ENCODE data around the gene EXOC6B. TPM values are rescaled to one million over a fixed set of nuclear protein-coding genes. Genes with fewer than 3 reads are reported as not detected.

The EXOC6B gene
- total RNA-seq, 4 donors from 2014 or later, result 15.7 to 58.4 (median 37.9) TPM

DNA sequence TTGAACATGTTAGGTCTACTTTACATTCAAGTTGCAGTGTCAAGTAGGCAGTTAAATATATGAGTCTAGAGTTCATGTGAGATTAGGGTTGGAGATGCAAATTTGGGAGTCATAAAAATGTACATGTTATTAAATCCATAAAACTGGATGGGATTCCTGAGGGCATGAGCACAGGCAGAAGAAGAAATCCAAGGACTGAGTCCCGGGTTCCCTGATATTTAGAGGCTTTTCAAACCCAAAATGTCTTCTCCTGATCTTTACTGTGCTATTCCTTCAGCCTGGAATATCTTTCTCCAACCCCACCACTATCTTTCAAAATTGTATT is 23.3 kb upstream of the EXOC6B start:
- H3K4me3 ChIP-seq, result no peak overlapping the region
- no peak for DNase-seq
- H3K9me3 ChIP-seq, result no peaks in the 10 kb centered on the region
- no peaks in the 10 kb centered on the region for H3K4me1 ChIP-seq
- no peak for TF ChIP-seq POLR2AphosphoS5 (IDR thresholded peaks at IDR 0.05)
- TF ChIP-seq CTCF (IDR thresholded peaks at IDR 0.05), result no peak
- no peak for TF ChIP-seq EP300 (IDR thresholded peaks at IDR 0.05; ENCODE audit: low read depth)
- no peak for TF ChIP-seq POLR2A (IDR thresholded peaks at IDR 0.05)
- WGBS, 2 donors (ENCODE audit: low coverage in 1 of 2), result 24 to 43% methylated on average over 1 of the region's 1 CpG
- intact Hi-C loops (cut with DNase I; ENCODE audit: low total_unique reads), result no loop called here
- in situ Hi-C loops (cut with MboI; ENCODE audit: low pct_ligation_motif_present in 1 of 4, low pct_unique_long_range_greater_than_20kb in 1 of 4, low sequenced_read_pairs in 3 of 4), result no loop called here
- no peaks in the 10 kb centered on the region for H3K36me3 ChIP-seq
- H3K27ac ChIP-seq, result no peak overlapping the region
- peaks cover 6% of the 10 kb centered on the region for H3K27me3 ChIP-seq

- in situ Hi-C loops (cut with MboI; ENCODE audit: low pct_ligation_motif_present in 1 of 4, low pct_unique_long_range_greater_than_20kb in 1 of 4, low sequenced_read_pairs in 3 of 4) (no loop called here), intact Hi-C loops (cut with DNase I; ENCODE audit: low total_unique reads) (no loop called here)
- Histone ChIP-seq H3K9me3 (no peaks in the 10 kb centered on the region), H3K4me1 (no peaks in the 10 kb centered on the region), H3K27me3 (peaks cover 4% of the 10 kb centered on the region), H3K27ac (no peak overlapping the region), H3K4me3 (no peak overlapping the region), H3K36me3 (no peaks in the 10 kb centered on the region)
- 85 to 97% methylated on average over 3 of the region's 3 CpGs for WGBS, 2 donors (ENCODE audit: low coverage in 1 of 2)
- TF ChIP-seq POLR2A (IDR thresholded peaks at IDR 0.05) (no peak), CTCF (IDR thresholded peaks at IDR 0.05) (no peak), EP300 (IDR thresholded peaks at IDR 0.05; ENCODE audit: low read depth) (no peak), POLR2AphosphoS5 (IDR thresholded peaks at IDR 0.05) (no peak)
- DNase-seq, result no peak
Measured at GRCh38 chr2:72848436-72849137, 22.8 kb upstream of the EXOC6B start.

DNA sequence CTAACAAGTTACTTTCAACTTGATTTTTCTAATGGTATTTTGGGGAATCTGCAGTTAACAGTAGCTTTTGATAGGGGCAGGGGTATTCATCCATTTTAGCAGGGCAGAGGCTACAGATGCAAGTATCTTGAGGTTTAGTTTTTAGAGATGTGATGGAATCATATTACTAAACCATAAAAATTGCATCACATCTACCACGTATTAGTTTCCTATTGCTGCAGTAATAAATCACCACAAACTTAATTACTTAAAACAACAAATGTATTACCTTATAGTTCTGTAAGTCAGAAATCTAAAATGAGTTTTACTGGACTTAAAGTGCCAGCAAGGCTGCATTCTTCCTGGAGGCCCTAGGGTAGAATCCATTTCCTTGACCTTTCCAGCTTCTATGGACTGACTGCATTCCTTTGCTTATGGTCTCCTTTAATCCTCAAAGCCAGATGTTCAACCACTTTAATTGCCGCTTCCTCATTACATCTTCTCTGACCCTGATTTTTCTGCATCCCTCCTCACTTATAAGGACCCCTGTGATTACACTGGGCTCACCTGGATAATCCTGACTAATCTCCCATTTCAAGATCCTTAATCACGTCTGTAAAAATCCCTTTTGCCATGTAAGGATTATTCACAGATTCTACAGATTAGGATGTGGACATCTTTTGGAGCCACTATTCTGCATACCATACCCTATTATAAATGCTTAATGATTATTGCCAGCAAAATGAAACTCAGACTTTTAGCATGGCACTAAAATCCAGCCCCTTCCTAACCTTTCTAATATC is 21.9 kb upstream of the EXOC6B start:
- in situ Hi-C loops (cut with MboI; ENCODE audit: low pct_ligation_motif_present in 1 of 4, low pct_unique_long_range_greater_than_20kb in 1 of 4, low sequenced_read_pairs in 3 of 4) (no loop called here), intact Hi-C loops (cut with DNase I; ENCODE audit: low total_unique reads) (no loop called here)
- 60 to 74% methylated on average over 2 to 3 of the region's 3 CpGs for WGBS, 2 donors (ENCODE audit: low coverage in 1 of 2)
- no peaks in the 10 kb centered on the region for H3K36me3 ChIP-seq
- no peak overlapping the region for H3K27ac ChIP-seq
- no peaks in the 10 kb centered on the region for H3K4me1 ChIP-seq
- no peak overlapping the region for H3K4me3 ChIP-seq
- TF ChIP-seq CTCF (IDR thresholded peaks at IDR 0.05) (no peak), POLR2AphosphoS5 (IDR thresholded peaks at IDR 0.05) (no peak)
- no peaks in the 10 kb centered on the region for H3K9me3 ChIP-seq
- DNase-seq, result no peak
- peaks cover 4% of the 10 kb centered on the region for H3K27me3 ChIP-seq

DNA sequence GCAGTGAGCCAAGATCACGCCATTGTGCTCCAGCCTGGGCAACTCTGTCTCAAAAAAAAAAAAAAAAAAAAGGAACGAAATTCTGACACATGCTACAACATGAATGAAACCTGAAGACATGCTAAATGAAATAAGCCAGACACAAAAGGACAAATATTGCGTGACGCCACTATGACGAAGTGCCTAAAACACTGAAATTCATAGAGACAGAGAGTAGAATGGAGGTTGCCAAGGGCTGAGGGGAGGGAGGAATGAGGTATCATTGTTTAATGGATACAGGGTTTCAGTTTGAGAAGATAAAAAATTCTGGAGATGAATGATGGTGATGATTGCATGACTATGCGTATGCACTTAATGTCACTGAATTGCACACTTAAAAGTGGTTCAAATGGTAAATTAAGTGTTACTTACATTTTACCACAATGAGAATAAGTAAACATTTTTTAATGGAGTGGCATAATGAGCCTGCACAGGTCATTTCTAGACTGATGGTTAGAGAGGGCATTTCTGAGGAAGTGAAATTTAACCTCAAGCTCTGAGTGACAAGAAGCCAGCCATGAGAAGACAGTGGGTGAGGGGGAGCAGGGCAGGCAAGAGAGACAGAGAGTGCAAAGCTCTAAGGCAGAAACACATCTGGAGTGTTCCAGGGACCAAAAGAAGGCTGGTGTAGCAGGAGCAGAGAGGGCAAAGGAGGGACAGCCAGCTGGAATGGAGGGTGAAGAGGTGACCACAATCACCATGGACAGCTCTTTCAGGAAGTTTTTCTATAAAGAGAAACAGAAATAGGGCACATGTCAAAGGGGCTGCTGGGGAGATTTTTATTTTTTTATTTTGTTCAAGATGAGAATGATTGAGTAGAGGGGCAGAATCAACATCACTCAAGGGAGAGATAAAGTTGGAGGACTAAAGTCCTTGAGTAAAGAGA is 20.6 kb upstream of the EXOC6B start:
- H3K4me1 ChIP-seq, result no peaks in the 10 kb centered on the region
- WGBS, 2 donors (ENCODE audit: low coverage in 1 of 2), result 78 to 80% methylated on average over 6 of the region's 6 CpGs
- no peak overlapping the region for H3K4me3 ChIP-seq
- H3K27ac ChIP-seq, result no peak overlapping the region
- intact Hi-C loops (cut with DNase I; ENCODE audit: low total_unique reads), result no loop called here
- in situ Hi-C loops (cut with MboI; ENCODE audit: low pct_ligation_motif_present in 1 of 4, low pct_unique_long_range_greater_than_20kb in 1 of 4, low sequenced_read_pairs in 3 of 4), result no loop called here
- H3K9me3 ChIP-seq, result no peaks in the 10 kb centered on the region
- peaks cover 4% of the 10 kb centered on the region for H3K27me3 ChIP-seq
- H3K36me3 ChIP-seq, result no peaks in the 10 kb centered on the region
- no peak for DNase-seq
- TF ChIP-seq POLR2AphosphoS5 (IDR thresholded peaks at IDR 0.05) (no peak), CTCF (IDR thresholded peaks at IDR 0.05) (no peak), POLR2A (IDR thresholded peaks at IDR 0.05) (no peak), EP300 (IDR thresholded peaks at IDR 0.05; ENCODE audit: low read depth) (no peak)
